Omental fat pad (tissue), 4 donors: ENCODE results near the gene ELK3. TPM values are rescaled to one million over a fixed set of nuclear protein-coding genes. Genes with fewer than 3 reads are reported as not detected.

Experiments used
- ATAC-seq: fragments of 150-250 bp; one replicate; pipeline ENCODE4 v1.9.1; 2016; ENCODE audit warnings: mild to moderate bottlenecking, moderate library complexity; ENCODE audit not compliant: low FRiP score
- DNase-seq: peaks from one replicate; pipeline ENCODE4 v3.0.0-alpha.2; 2019; ENCODE audit warnings: low spot score
- CTCF ChIP-seq, 3 donors: fragments of 450-650 bp; IDR thresholded peaks; one replicate each; pipeline ENCODE4 v1.5.1; 2016 to 2017; ENCODE audit warnings: antibody characterized with exemption in 3 of 3, mild to moderate bottlenecking in 3 of 3, moderate library complexity in 2 of 3
- total RNA-seq, 4 donors: library from RNA; depleted of rRNA; stranded (reverse); fragments of >200 nt; gene quantifications; one replicate each; pipeline ENCODE4 v1.1.0, GENCODE V29; 2016

The ELK3 gene
- total RNA-seq, 4 donors from 2014 or later, result 22.4 to 69.7 (median 37.9) TPM

DNA sequence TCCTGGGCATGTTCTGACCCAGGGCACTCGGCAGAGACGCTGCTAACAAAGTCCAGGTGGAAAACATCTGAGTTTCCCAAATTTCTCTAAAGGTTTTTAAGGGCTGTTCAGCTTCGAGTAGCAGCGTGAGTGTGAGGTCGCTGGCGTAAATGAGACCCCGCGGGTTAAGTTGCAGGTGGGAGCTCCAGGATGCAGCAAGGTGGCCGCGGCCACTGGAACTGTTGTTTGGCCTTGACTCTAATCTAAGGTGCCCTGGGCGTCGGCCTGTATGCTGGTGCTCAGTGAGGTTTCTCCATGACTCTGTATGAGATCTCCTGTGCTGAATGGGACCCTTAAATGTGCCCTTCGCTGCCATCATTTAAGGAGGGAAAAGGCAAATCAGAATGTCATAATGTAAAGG is 50.7 kb downstream of the ELK3 start:
- ATAC-seq, result no peak
- TF ChIP-seq CTCF (IDR thresholded peaks at IDR 0.05), result no peak

GRCh38 chr12:96246926-96247505 is 52.8 kb downstream of the ELK3 start:
- DNase-seq (no peak), ATAC-seq (no peak)
- no peak for TF ChIP-seq CTCF (IDR thresholded peaks at IDR 0.05)

More for the DNA sequence above, 50.7 kb downstream of the ELK3 start:
- DNase-seq, result no peak

DNA sequence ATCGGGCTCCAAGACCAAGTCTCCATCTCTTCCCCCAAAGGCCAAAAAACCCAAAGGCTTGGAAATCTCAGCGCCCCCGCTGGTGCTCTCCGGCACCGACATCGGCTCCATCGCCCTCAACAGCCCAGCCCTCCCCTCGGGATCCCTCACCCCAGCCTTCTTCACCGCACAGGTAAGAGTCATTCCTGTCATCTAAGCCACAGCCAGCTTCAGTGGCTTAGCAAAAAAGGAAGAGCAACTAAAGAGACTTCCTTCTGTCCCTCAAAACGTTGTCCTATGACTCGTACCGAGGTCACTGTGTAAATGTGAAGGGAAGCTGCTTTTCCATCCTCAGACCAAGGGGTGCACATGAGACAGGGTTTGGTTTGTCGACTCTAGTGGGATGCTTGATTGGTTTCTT is 53.4 kb downstream of the ELK3 start:
- no peak for TF ChIP-seq CTCF (IDR thresholded peaks at IDR 0.05)
- DNase-seq (no peak), ATAC-seq (no peak)

- TF ChIP-seq CTCF (IDR thresholded peaks at IDR 0.05), result no peak
- DNase-seq (no peak), ATAC-seq (no peak)
These were observed 54.2 kb downstream of the ELK3 start for GRCh38 chr12:96248136-96248931.

GRCh38 chr12:96249196-96250118 is 55.3 kb downstream of the ELK3 start:
- no peak for TF ChIP-seq CTCF (IDR thresholded peaks at IDR 0.05)
- no peak for DNase-seq
- ATAC-seq, result peak; percentile 26

GRCh38 chr12:96250119-96250685 is 56.0 kb downstream of the ELK3 start:
- DNase-seq (no peak), ATAC-seq (peak; percentile 10)
- no peak for TF ChIP-seq CTCF (IDR thresholded peaks at IDR 0.05)
